Stimulated activated CD4-positive, alpha-beta T cell treated with anti-CD3 and anti-CD28 coated beads, TNF-alpha, amount 100 ng/mL, for 4 hours (primary cell): ENCODE data around the gene ALDH7A1.
"Not testable (repeated sequence)": the region's sequence is repeated elsewhere in the genome, so short reads cannot be mapped to it uniquely, and the experiment has no call there.

Source experiments
- DNase-seq, 3 experiments: peaks; one replicate each; pipeline ENCODE4 v3.0.0-alpha.2; 2020; ENCODE audit warnings: low read depth in 3 of 3

The ALDH7A1 gene

GRCh38 chr5:126595486-126596083 is 566 bp upstream of the ALDH7A1 start:
- no peak for DNase-seq

DNA sequence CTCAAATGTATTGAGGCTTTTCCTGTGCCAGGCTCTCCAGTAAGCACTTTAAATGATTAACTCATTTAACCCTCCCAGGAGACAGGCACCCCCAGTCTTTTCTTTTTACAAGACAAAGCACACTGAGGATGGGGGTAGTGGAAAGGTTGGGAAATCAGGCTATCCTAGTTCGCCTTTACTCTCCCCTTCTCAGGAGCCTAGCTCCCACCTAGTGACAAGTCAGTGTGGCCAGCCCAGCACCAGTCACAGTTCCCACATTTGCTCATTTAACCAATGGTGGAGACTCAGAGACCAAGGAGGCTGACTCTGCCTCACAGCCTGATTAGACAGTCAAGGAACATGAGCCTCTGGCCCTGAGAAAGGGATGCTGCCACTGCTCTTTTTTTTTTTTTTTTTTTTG is 3.5 kb downstream of the ALDH7A1 start:
- no peak for DNase-seq

- DNase-seq: no peak
Measured at GRCh38 chr5:126589536-126590297, 5.3 kb downstream of the ALDH7A1 start.

GRCh38 chr5:126587551-126588390 is 7.2 kb downstream of the ALDH7A1 start:
- DNase-seq: no peak

GRCh38 chr5:126583761-126584160 is 11.3 kb downstream of the ALDH7A1 start:
- DNase-seq: no peak

GRCh38 chr5:126579716-126580115 is 15.3 kb downstream of the ALDH7A1 start:
- no peak for DNase-seq

- no peak for DNase-seq
Measured at GRCh38 chr5:126577415-126577814, 17.6 kb downstream of the ALDH7A1 start.

DNA sequence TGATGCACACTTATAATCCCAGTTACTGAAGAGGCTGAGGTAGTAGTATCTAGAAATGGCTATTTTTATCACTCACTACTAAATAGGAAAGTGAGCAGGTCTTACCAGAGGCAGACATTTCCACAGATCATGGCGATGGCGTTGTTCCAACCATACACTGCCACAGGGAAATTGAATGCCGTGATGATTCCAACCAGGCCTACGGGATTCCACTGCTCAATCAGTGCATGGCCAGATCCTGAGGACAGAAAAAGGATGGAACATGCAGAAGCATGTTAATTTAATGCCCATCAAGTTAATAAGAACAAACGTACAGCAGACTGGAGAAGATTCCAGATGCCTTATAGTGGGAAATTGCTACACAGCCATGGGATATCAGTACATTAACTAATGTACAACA is 18.0 kb downstream of the ALDH7A1 start:
- DNase-seq: no peak

GRCh38 chr5:126575644-126576043 is 19.4 kb downstream of the ALDH7A1 start:
- DNase-seq: no peak

DNA sequence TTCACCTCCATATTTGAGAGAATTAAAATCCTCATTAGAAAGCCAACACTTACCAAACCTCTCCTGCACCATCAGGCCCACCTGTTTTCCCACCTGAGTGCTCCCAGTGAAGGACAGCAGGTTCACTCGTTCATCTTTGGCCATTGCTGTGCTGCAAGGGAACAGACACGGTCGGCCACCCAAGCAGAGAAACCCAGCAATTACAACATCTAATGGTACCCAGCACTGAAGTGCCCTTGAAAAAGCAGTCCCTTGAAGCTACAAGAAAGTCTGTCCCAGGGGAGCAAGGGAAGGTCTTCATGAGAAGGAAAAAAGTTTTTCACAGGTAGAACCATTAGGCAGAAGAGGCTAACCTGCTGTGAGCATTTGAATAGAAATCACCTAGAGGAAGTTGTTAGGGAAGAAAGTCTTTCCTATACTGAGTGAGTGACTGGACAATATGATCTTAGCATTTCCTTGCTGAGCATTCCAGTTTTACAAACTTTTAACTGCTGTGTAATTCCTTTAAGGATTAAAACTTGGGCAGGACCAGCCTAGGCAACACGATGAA is 26.7 kb downstream of the ALDH7A1 start:
- no peak for DNase-seq

DNA sequence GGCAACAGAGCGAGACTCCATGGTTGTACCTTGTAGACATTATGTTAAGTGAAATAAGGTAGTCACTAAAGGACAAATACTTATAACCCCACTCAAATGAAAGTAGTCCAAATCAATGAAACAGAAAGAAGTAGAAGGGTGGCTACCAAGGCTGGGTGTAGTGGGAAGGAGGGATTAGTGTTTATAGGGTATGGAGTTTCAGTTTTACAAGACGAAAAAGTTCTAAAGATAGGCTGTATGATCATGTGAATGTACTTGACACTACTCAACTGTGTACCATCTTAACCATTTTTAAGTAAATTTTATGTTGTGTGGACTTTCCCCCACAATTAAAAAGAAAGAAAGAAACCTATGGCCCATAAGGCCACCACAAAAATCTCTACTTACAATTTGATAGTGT is 32.2 kb downstream of the ALDH7A1 start:
- DNase-seq: no peak

GRCh38 chr5:126561908-126562307 is 33.1 kb downstream of the ALDH7A1 start:
- no peak for DNase-seq

GRCh38 chr5:126555101-126555500 is 39.9 kb downstream of the ALDH7A1 start:
- DNase-seq: not testable (repeated sequence)

DNA sequence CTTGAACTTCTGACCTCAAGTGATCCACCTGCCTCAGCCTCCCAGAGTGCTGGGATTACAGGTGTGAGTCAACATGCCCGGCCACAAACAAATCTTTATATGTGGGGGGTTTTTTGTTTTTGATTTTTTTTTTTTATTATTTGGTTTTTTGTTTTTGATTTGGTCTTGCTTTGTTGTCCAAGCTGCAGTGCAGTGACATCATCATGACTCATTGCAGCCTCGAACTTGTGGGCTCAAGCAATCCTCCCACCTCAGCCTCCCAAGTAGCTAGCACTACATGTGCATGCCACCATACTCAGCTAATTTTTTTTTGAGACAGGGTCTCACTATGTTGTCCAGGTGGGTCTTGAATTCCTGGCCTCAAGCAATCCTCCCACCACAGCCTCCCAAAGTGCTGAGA is 42.4 kb downstream of the ALDH7A1 start:
- DNase-seq: no peak

DNA sequence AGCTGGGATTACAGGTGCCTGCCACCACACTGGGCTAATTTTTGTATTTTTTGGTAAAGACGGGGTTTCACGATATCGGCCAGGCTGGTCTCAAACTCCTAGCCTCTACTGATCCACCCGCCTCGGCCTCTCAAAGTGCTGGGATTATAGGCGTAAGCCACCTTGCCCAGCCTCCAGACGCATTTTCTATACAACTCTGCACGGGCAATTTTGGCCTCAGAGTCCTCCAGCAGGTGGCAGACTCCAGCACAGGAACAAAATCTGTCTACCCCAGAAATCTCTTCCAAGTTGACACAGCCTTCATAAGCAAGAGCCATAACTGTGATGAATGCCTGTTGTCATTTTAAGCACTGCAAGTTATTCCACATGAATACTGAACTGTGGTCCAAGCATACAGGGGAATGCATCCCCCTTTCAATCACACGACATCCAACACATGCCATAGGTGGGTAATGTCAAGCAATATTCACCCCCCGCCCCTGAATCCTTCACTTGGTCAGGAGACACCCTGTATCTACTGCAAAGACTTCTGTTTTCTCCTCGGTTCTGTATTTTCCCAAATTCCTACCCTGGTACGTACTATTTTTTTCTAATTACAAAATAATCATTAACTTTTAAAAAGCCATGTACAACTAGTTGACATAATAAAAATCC is 50.8 kb downstream of the ALDH7A1 start:
- DNase-seq: no peak

GRCh38 chr5:126543660-126544059 is 51.4 kb downstream of the ALDH7A1 start:
- DNase-seq: no peak

DNA sequence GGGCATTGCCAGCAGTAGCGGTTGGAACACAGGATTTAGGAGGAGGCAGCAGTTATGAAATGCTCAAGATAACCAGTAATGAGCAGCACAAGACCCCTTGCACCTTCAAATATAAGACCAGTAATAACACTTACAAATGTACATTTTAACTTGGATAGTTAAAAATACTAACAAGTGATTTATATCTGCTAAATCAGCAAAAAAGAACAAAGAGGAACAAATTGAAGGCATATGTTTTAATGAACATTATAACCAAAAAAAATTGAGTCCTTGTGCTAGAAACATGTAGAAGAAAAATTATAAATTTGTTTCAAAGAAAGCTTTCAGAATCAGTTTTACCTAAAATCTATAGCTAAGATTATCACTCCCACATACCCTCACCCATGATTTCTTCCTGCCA is 52.0 kb downstream of the ALDH7A1 start:
- no peak for DNase-seq

- no peak for DNase-seq
Measured at GRCh38 chr5:126542441-126542840, 52.6 kb downstream of the ALDH7A1 start.

- DNase-seq: no peak
Measured at GRCh38 chr5:126540631-126541030, 54.4 kb downstream of the ALDH7A1 start.

DNA sequence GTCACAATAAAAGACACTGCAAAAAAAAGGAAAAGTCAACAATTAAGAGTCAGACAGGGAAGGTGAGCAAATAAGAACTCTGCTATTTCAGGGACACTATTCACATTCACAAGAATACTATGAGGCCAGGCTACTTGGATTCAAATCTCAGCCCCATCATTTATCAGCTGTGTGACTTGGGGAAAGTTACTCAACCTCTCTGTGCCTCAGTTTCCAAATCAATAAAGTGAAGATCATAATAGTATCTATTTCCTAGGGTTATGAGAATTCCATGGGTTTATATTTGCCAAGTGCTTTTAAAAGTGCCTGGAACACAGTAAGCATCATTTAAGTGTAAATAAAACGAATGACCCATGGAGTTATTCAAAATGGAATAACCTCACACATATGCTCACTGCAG is 56.4 kb downstream of the ALDH7A1 start:
- DNase-seq: no peak

GRCh38 chr5:126536874-126537273 is 58.1 kb downstream of the ALDH7A1 start:
- DNase-seq: no peak
